Neural progenitor cell (in vitro differentiated cells): ENCODE results near the gene SETD3. TPM values are rescaled to one million over a fixed set of nuclear protein-coding genes. Genes with fewer than 3 reads are reported as not detected.

Experiments
- DNase-seq: peaks from one replicate; pipeline ENCODE4 v3.0.0-alpha.2; 2016; ENCODE audit warnings: low spot score
- H2AFZ ChIP-seq: fragments of 200-600 bp; sonication (generic); replicated peaks from 2 replicates; pipeline ENCODE4 v1.6.1; 2016; ENCODE audit warnings: antibody characterized with exemption
- H3F3A ChIP-seq: fragments of 200-600 bp; sonication (generic); 2 replicates; pipeline ENCODE4 v1.6.1; 2016; ENCODE audit warnings: antibody characterized with exemption, low read depth
- H3K27ac ChIP-seq: fragments of 200-600 bp; sonication (generic); 2 replicates; pipeline ENCODE4 v1.5.1; 2016; ENCODE audit warnings: mild to moderate bottlenecking
- H3K27me3 ChIP-seq: fragments of 200-600 bp; sonication (generic); 2 replicates; pipeline ENCODE4 v1.6.1; 2016; ENCODE audit warnings: mild to moderate bottlenecking, moderate library complexity
- H3K36me3 ChIP-seq: fragments of 200-600 bp; sonication (generic); 2 replicates; pipeline ENCODE4 v1.5.1; 2016
- H3K4me1 ChIP-seq: fragments of 200-600 bp; sonication (generic); 2 replicates; pipeline ENCODE4 v1.6.1; 2016; ENCODE audit warnings: mixed run types
- H3K4me2 ChIP-seq: fragments of 200-600 bp; sonication (generic); 2 replicates; pipeline ENCODE4 v1.6.1; 2016
- H3K4me3 ChIP-seq: fragments of 200-600 bp; sonication (generic); 2 replicates; pipeline ENCODE4 v1.5.1; 2016
- H3K79me2 ChIP-seq: fragments of 200-600 bp; sonication (generic); 2 replicates; pipeline ENCODE4 v1.6.1; 2016; ENCODE audit warnings: low read depth
- H3K9ac ChIP-seq: fragments of 200-600 bp; sonication (generic); 2 replicates; pipeline ENCODE4 v1.6.1; 2016
- H3K9me3 ChIP-seq: fragments of 200-600 bp; sonication (generic); 2 replicates; pipeline ENCODE4 v1.5.1; 2016; ENCODE audit warnings: low read depth
- H4K20me1 ChIP-seq: fragments of 200-600 bp; sonication (generic); 2 replicates; pipeline ENCODE4 v1.6.1; 2016; ENCODE audit warnings: low read depth
- H3K27ac Mint-ChIP-seq: 3 replicates; pipeline ENCODE4 v1.8.0; 2021; ENCODE audit warnings: mixed read lengths
- H3K27me3 Mint-ChIP-seq: 2 replicates; pipeline ENCODE4 v1.8.0; 2022; ENCODE audit warnings: low read depth, mild to moderate bottlenecking, inconsistent platforms, moderate library complexity, mixed read lengths; ENCODE audit not compliant: insufficient read depth
- H3K36me3 Mint-ChIP-seq: 3 replicates; pipeline ENCODE4 v1.8.0; 2021; ENCODE audit warnings: mixed read lengths
- H3K4me1 Mint-ChIP-seq: 3 replicates; pipeline ENCODE4 v1.8.0; 2021; ENCODE audit warnings: mixed read lengths
- H3K4me3 Mint-ChIP-seq: 3 replicates; pipeline ENCODE4 v1.8.0; 2021; ENCODE audit warnings: mild to moderate bottlenecking, moderate library complexity, mixed read lengths
- H3K9me3 Mint-ChIP-seq: 3 replicates; pipeline ENCODE4 v1.8.0; 2020; ENCODE audit warnings: mixed read lengths
- CTCF ChIP-seq: fragments of 200-600 bp; sonication (generic); IDR thresholded peaks from 2 replicates; pipeline ENCODE4 v1.5.1; 2017; ENCODE audit warnings: antibody characterized with exemption, mild to moderate bottlenecking
- EZH2 ChIP-seq: fragments of 200-600 bp; sonication (generic); IDR thresholded peaks from 2 replicates; pipeline ENCODE4 v1.6.1; 2017; ENCODE audit warnings: antibody characterized with exemption, mild to moderate bottlenecking, moderate library complexity
- EZH2phosphoT487 ChIP-seq: fragments of 200-600 bp; sonication (generic); IDR thresholded peaks from 2 replicates; pipeline ENCODE4 v1.6.1; 2017; ENCODE audit warnings: antibody characterized with exemption
- total RNA-seq: library from RNA; depleted of rRNA; stranded (reverse); fragments of >200 nt; gene quantifications from 2 replicates; pipeline ENCODE4 v1.2.3, GENCODE V29; 2015; ENCODE audit warnings: low replicate concordance

SETD3 gene
- total RNA-seq, 1 donor from 2014 or later = 68.0 TPM

DNA sequence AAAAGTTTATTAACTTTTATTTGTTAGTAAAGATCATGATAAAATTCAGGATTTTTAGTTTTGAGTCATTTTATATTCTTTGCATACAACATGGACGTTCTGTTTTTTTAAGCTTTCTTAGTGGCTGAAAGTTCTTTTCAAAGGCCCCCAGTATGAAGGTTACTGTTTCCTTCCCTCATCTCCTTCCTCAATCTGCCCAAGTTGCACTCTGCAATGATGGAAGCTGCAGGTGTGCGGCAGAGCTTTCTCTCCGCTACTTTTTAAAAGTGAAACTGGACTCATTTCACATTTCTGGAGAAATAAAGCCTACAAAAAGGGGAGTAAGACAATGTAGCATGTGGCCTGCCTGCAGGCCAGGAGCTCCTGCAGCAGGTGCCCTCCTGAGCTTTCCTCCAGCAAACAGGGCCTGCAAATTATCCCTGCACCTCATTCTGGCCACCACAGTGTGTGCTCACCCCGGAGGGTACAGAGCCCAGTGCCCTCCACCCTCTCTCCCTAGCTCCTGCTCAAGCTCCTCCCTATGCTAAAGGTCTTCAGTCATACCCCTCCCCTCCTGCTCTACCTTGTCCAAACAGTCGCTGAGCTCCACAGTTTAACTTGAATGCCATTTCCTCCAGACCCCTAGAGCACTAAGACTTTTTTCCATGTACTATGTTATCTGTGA lies 78.9 kb downstream of the SETD3 start:
- Histone ChIP-seq H2AFZ (no peak overlapping the region), H3K9me3 (no peaks in the 10 kb centered on the region), H3K4me1 (peaks cover 5% of the 10 kb centered on the region), H4K20me1 (no peaks in the 10 kb centered on the region), H3K4me2 (no peak overlapping the region), H3K4me3 (no peak overlapping the region), H3F3A (no peaks in the 10 kb centered on the region), H3K79me2 (no peaks in the 10 kb centered on the region), H3K27ac (no peak overlapping the region), H3K27me3 (no peaks in the 10 kb centered on the region), H3K9ac (no peak overlapping the region), H3K36me3 (peaks cover 9% of the 10 kb centered on the region)
- Mint-ChIP-seq H3K27ac (peak overlapping the region; percentile 26), H3K36me3 (peaks cover 30% of the 10 kb centered on the region), H3K4me3 (no peak overlapping the region), H3K9me3 (no peaks in the 10 kb centered on the region), H3K4me1 (no peaks in the 10 kb centered on the region), H3K27me3 (peaks cover 2% of the 10 kb centered on the region)
- no peak for DNase-seq
- TF ChIP-seq EZH2phosphoT487 (no peak), CTCF (no peak), EZH2 (no peak)

- Histone ChIP-seq H3K9ac (no peak overlapping the region), H3K27ac (no peak overlapping the region), H3F3A (no peaks in the 10 kb centered on the region), H3K4me1 (peaks cover 5% of the 10 kb centered on the region), H3K79me2 (no peaks in the 10 kb centered on the region), H3K4me3 (no peak overlapping the region), H3K36me3 (peaks cover 9% of the 10 kb centered on the region), H3K27me3 (no peaks in the 10 kb centered on the region), H4K20me1 (no peaks in the 10 kb centered on the region), H3K4me2 (no peak overlapping the region), H3K9me3 (no peaks in the 10 kb centered on the region), H2AFZ (no peak overlapping the region)
- TF ChIP-seq EZH2 = no peak
- no peak for TF ChIP-seq CTCF
- no peak for TF ChIP-seq EZH2phosphoT487
- H3K4me1 Mint-ChIP-seq = no peaks in the 10 kb centered on the region
- H3K27ac Mint-ChIP-seq = no peak overlapping the region
- H3K27me3 Mint-ChIP-seq = peaks cover 2% of the 10 kb centered on the region
- H3K4me3 Mint-ChIP-seq = no peak overlapping the region
- peaks cover 30% of the 10 kb centered on the region for H3K36me3 Mint-ChIP-seq
- H3K9me3 Mint-ChIP-seq = no peaks in the 10 kb centered on the region
- no peak for DNase-seq
Observed at GRCh38 chr14:99401211-99401610, 79.4 kb downstream of the SETD3 start.

- Histone ChIP-seq H3K9ac (no peak overlapping the region), H3K4me2 (no peak overlapping the region), H2AFZ (no peak overlapping the region), H3F3A (no peaks in the 10 kb centered on the region), H3K9me3 (no peaks in the 10 kb centered on the region), H3K4me3 (no peak overlapping the region), H4K20me1 (no peaks in the 10 kb centered on the region), H3K27ac (no peak overlapping the region), H3K4me1 (peaks cover 5% of the 10 kb centered on the region), H3K36me3 (peaks cover 9% of the 10 kb centered on the region), H3K79me2 (no peaks in the 10 kb centered on the region), H3K27me3 (no peaks in the 10 kb centered on the region)
- DNase-seq = no peak
- Mint-ChIP-seq H3K9me3 (no peaks in the 10 kb centered on the region), H3K4me3 (no peak overlapping the region), H3K27ac (no peak overlapping the region), H3K4me1 (no peaks in the 10 kb centered on the region), H3K36me3 (peaks cover 28% of the 10 kb centered on the region), H3K27me3 (peaks cover 6% of the 10 kb centered on the region)
- no peak for TF ChIP-seq CTCF
Observed at GRCh38 chr14:99397698-99398097, 83.0 kb downstream of the SETD3 start.
